ENCODE measurements around the gene ABCC4. TPM values are rescaled to one million over a fixed set of nuclear protein-coding genes. Genes with fewer than 3 reads are reported as not detected.
"Not testable (repeated sequence)": the region's sequence is repeated elsewhere in the genome, so short reads cannot be mapped to it uniquely, and the experiment has no call there.

The ABCC4 gene
- total RNA-seq, 4 donors from 2014 or later, result 5.1 to 51.2 (median 14.6) TPM

DNA sequence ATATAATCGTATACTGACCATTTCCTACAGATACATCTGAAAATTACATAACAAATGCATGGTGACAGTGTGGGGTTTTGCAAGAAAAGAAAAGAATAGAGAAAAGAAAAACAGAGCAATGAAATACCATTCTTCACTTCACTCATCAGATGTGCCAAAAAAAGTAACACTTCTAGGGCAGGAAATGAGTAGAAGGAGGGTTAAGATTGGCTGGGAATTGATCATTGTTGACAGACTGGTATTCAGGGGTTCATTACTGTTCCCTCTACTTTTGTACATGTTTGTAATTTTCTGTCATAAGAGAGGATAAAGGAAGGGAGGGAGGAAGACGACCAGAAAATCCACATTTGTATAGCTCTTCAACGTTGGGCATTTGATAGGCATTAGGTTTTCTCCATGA, 31.5 kb downstream of the ABCC4 start:
- H3K4me3 ChIP-seq, result no peak overlapping the region
- TF ChIP-seq, protein P1, sequence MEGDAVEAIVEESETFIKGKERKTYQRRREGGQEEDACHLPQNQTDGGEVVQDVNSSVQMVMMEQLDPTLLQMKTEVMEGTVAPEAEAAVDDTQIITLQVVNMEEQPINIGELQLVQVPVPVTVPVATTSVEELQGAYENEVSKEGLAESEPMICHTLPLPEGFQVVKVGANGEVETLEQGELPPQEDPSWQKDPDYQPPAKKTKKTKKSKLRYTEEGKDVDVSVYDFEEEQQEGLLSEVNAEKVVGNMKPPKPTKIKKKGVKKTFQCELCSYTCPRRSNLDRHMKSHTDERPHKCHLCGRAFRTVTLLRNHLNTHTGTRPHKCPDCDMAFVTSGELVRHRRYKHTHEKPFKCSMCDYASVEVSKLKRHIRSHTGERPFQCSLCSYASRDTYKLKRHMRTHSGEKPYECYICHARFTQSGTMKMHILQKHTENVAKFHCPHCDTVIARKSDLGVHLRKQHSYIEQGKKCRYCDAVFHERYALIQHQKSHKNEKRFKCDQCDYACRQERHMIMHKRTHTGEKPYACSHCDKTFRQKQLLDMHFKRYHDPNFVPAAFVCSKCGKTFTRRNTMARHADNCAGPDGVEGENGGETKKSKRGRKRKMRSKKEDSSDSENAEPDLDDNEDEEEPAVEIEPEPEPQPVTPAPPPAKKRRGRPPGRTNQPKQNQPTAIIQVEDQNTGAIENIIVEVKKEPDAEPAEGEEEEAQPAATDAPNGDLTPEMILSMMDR (IDR thresholded peaks at IDR 0.05), result no peak
- TF ChIP-seq EP300 (IDR thresholded peaks at IDR 0.05), result no peak
- TF ChIP-seq POLR2A (IDR thresholded peaks at IDR 0.05), result no peak
- no peak for TF ChIP-seq POLR2AphosphoS5 (IDR thresholded peaks at IDR 0.05)
- no peaks in the 10 kb centered on the region for H3K4me1 ChIP-seq
- H3K27ac ChIP-seq, result no peak overlapping the region
- no peaks in the 10 kb centered on the region for H3K36me3 ChIP-seq
- H3K27me3 ChIP-seq, result no peaks in the 10 kb centered on the region
- WGBS, result 77% methylated on average over 3 of the region's 3 CpGs
- no peak for DNase-seq (ENCODE audit: low spot score in 2 of 2)
- H3K9me3 ChIP-seq, result no peaks in the 10 kb centered on the region

DNA sequence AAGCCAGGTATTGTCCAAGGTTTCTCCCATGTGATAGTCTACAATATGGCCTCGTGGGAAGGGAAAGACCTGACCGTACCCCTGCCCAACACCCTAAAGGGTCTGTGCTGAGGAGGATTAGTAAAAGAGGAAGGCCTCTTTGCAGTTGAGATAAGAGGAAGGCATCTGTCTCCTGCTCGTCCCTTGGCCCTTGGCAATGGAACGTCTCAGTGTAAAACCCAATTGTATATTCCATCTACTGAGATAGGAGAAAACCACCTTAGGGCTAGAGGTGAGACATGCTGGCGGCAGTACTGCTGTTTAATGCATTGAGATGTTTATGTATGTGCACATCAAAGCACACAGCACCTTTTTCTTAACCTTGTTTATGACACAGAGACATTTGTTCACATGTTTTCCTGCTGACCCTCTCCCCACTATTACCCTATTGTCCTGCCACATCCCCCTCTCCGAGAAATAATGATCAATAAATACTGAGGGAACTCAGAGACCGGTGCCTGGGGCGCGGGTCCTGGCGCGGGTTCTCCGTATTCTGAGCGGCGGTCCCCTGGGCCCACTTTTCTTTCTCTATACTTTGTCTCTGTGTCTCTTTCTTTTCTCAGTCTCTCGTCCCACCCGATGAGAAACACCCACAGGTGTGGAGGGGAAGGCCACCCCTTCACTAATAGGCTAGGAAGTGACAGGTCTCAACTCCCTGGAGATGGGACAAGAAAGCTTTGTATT, 32.7 kb downstream of the ABCC4 start:
- H3K9me3 ChIP-seq; H3K36me3 ChIP-seq; DNase-seq (ENCODE audit: low spot score in 2 of 2); H3K27me3 ChIP-seq; H3K27ac ChIP-seq; H3K4me1 ChIP-seq; H3K4me3 ChIP-seq: not testable (repeated sequence)
- 87% methylated on average over 16 of the region's 16 CpGs for WGBS

DNA sequence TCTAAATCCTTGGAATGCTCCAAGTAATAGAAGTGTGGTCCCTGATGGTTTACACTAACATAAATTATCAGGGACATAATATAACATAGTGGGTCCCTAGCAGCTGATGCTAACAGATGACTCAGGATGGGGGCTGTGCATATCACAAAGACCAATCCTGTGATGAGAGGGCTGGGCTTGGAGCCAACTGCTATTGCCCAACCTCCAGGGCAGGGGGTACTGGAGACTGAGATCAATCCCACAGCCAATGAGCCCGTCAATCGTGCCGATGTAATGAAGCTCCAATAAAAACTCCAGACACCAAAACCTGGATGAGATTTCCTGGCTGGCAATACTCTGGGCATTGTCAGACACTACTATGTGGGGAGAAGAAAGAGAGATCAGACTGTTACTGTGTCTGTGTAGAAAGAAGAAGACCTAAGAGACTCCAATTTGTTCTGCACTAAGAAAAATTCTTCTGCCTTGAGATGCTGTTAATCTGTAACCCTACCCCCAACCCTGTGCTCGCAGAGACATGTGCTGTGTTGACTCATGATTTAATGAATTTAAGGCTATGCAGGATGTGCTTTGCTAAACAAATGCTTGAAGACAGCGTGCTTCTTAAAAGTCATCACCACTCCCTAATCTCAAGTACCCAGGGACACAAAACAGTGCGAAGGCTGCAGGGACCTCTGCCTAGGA, 33.4 kb downstream of the ABCC4 start:
- no peaks in the 10 kb centered on the region for H3K9me3 ChIP-seq
- no peaks in the 10 kb centered on the region for H3K27me3 ChIP-seq
- 43% methylated on average over 6 of the region's 6 CpGs for WGBS
- no peak for DNase-seq (ENCODE audit: low spot score in 2 of 2)
- H3K27ac ChIP-seq, result no peak overlapping the region
- TF ChIP-seq POLR2AphosphoS5 (IDR thresholded peaks at IDR 0.05) (no peak), EP300 (IDR thresholded peaks at IDR 0.05) (no peak), POLR2A (IDR thresholded peaks at IDR 0.05) (no peak)
- TF ChIP-seq, protein P1 (IDR thresholded peaks at IDR 0.05), result no peak
- no peaks in the 10 kb centered on the region for H3K4me1 ChIP-seq
- H3K36me3 ChIP-seq, result no peaks in the 10 kb centered on the region
- H3K4me3 ChIP-seq, result no peak overlapping the region

DNA sequence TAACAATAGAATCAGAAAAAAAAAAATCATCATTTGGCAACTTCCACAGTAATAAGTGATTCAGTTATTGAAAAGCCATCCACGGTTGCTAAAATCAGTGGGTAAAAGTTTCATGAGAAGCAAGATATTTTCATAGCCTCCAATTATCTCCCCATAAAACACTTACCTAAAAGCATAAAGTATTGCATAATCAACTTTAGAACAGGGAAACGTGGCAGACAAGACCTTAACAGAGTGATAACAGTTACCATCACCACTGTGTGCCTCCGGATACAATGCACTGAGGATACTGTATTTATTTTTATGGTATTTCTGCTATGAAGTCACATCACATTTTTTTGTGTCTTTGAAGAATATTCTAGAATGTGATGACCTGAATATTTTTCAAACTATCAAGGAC, 37.0 kb downstream of the ABCC4 start:
- H3K4me1 ChIP-seq, result no peaks in the 10 kb centered on the region
- DNase-seq (ENCODE audit: low spot score in 2 of 2), result no peak
- no peaks in the 10 kb centered on the region for H3K9me3 ChIP-seq
- H3K27ac ChIP-seq, result no peak overlapping the region
- WGBS, result 86% methylated on average over 3 of the region's 3 CpGs
- no peaks in the 10 kb centered on the region for H3K36me3 ChIP-seq
- TF ChIP-seq, protein P1 (IDR thresholded peaks at IDR 0.05), result no peak
- TF ChIP-seq POLR2A (IDR thresholded peaks at IDR 0.05), result no peak
- no peak for TF ChIP-seq EP300 (IDR thresholded peaks at IDR 0.05)
- no peak for TF ChIP-seq POLR2AphosphoS5 (IDR thresholded peaks at IDR 0.05)
- H3K4me3 ChIP-seq, result no peak overlapping the region
- H3K27me3 ChIP-seq, result no peaks in the 10 kb centered on the region

DNA sequence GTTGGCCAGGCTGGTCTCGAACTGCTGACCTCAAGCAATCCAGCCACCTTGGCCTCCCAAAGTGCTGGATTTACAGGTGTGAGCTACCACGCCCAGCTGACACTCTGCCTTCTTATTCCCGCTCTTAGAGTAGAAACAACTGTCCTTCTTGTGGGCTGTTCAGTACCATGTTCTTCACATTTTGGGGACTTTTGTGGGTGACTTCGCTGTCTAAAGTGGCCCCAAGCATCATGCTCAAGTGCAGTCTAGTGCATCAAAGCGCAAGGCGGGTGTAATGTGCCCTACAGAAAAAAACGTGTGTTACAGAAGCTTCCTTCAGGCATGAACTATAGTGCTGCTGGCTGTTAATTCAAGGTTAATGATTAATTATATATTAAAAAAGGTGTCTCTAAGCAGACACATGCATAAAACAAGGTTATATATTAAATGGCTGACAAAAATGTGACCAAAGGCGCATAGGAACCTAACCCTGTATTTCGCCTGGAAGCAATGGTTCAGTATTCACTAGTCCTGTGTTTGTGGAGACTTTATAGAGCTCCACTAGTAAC, 38.3 kb downstream of the ABCC4 start:
- Histone ChIP-seq H3K4me1 (no peaks in the 10 kb centered on the region), H3K27ac (no peak overlapping the region), H3K9me3 (no peaks in the 10 kb centered on the region), H3K4me3 (no peak overlapping the region), H3K36me3 (no peaks in the 10 kb centered on the region), H3K27me3 (no peaks in the 10 kb centered on the region)
- TF ChIP-seq POLR2AphosphoS5 (IDR thresholded peaks at IDR 0.05) (no peak), EP300 (IDR thresholded peaks at IDR 0.05) (no peak), POLR2A (IDR thresholded peaks at IDR 0.05) (no peak)
- 94% methylated on average over 9 of the region's 9 CpGs for WGBS
- no peak for DNase-seq (ENCODE audit: low spot score in 2 of 2)

DNA sequence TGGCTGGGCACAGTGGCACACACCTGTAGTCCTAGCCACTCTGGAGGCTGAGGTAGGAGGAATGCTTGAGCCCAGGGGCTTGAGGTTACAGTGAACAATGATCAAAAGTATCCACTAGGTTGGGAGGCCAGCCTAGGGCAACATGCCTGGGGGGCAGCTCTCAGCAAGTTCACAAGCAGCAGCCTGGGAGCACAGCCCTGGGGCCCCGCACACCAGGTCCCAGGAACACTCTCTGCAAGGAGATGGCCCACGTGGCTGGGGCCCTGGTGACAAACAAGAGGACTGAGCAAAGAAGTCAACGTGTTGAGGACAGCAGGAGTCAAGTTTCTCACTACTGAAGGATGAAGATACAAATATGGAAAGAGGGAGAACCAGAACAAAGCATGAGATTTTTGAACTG, 39.3 kb downstream of the ABCC4 start:
- 73% methylated on average over 3 of the region's 3 CpGs for WGBS
- H3K27me3 ChIP-seq, result no peaks in the 10 kb centered on the region
- no peak for DNase-seq (ENCODE audit: low spot score in 2 of 2)

More for the DNA sequence above, 39.3 kb downstream of the ABCC4 start:
- H3K4me1 ChIP-seq, result no peaks in the 10 kb centered on the region
- H3K36me3 ChIP-seq, result no peaks in the 10 kb centered on the region
- no peaks in the 10 kb centered on the region for H3K9me3 ChIP-seq
- no peak overlapping the region for H3K27ac ChIP-seq
- no peak overlapping the region for H3K4me3 ChIP-seq
- TF ChIP-seq POLR2A (IDR thresholded peaks at IDR 0.05), result no peak
- no peak for TF ChIP-seq POLR2AphosphoS5 (IDR thresholded peaks at IDR 0.05)

All from suprapubic skin (tissue), 4 donors.